ENCODE data around the gene VIT.

The VIT gene

DNA sequence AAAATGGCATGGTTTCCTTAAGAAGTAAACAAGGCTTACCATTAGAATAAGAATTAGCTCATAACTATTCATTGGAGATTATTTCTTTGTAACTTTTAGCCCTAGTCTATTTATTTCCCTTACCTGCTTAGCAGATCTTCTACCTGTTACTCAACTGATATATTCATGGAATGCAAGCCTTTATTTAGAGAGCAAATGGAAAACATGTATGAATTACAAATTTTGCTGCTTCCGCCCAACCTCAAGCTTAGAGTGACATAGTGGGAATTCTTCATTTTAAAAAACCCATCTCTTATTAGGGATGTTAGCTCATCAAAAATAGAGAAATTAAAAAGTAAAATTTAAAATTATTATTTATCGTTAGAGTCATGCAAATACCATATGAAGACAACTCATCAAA, 158.9 kb downstream of the VIT start:
- H3K27ac ChIP-seq (ENCODE audit: insufficient read depth in 1 of 2, low read depth in 1 of 2, low read length in 2 of 2, poor library complexity in 1 of 2, severe bottlenecking in 2 of 2): no peak overlapping the region
- POLR2A ChIA-PET: no interaction called here
- CTCF ChIA-PET: no interaction called here
- WGBS (ENCODE audit: insufficient coverage): no CpG with 5 or more reads among the region's 2 CpGs
- no peak overlapping the region for H3K4me3 ChIP-seq (ENCODE audit: control insufficient read depth in 1 of 7, extremely low read depth in 1 of 7, insufficient read depth in 4 of 7, low read depth in 2 of 7, low read length in 6 of 7)
- H3K36me3 ChIP-seq (ENCODE audit: control insufficient read depth in 4 of 4, insufficient read depth in 4 of 4, low read length in 3 of 4): peaks cover 10 to 34% (median 17%) of the 10 kb centered on the region in 4 experiments
- DNase-seq: no peak
- no peaks in the 10 kb centered on the region for H3K27me3 ChIP-seq (replicated peaks in 2 of 5; ENCODE audit: control insufficient read depth in 4 of 5, insufficient read depth in 5 of 5, low read length in 4 of 5)
- no peaks in the 10 kb centered on the region for H3K9me3 ChIP-seq (ENCODE audit: control extremely low read depth in 1 of 5, control insufficient read depth in 4 of 5, insufficient read depth in 2 of 5, low read depth in 1 of 5, low read length in 4 of 5)
- H3K4me1 ChIP-seq (ENCODE audit: control extremely low read depth in 1 of 4, control insufficient read depth in 4 of 4, insufficient read depth in 4 of 4, low read length in 3 of 4): no peaks in the 10 kb centered on the region

DNA sequence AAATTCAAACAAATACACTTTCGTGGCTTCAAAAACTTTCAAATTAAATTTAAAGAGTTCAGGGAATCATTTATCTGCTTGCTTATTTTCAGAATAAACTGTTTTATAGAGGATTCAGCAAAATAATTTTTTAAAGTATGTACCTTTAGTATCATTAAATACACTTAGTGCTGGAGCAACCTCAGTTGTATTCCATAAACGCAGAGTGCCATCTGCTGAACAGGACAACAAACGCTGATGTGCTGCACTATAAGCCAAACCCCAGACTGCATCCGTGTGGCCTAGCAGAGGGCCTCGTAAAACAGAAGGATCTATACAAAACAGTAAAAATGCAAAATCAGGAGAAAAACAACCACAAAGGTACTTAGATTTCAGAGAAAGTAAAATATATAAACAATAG, 161.2 kb downstream of the VIT start:
- CTCF ChIA-PET: no interaction called here
- Histone ChIP-seq H3K36me3 (ENCODE audit: control insufficient read depth in 4 of 4, insufficient read depth in 4 of 4, low read length in 3 of 4) (peaks cover 10 to 30% (median 15%) of the 10 kb centered on the region in 4 experiments), H3K4me1 (ENCODE audit: control extremely low read depth in 1 of 4, control insufficient read depth in 4 of 4, insufficient read depth in 4 of 4, low read length in 3 of 4) (no peaks in the 10 kb centered on the region), H3K9me3 (ENCODE audit: control extremely low read depth in 1 of 5, control insufficient read depth in 4 of 5, insufficient read depth in 2 of 5, low read depth in 1 of 5, low read length in 4 of 5) (no peaks in the 10 kb centered on the region), H3K27me3 (replicated peaks in 2 of 5; ENCODE audit: control insufficient read depth in 4 of 5, insufficient read depth in 5 of 5, low read length in 4 of 5) (no peaks in the 10 kb centered on the region), H3K4me3 (ENCODE audit: control insufficient read depth in 1 of 7, extremely low read depth in 1 of 7, insufficient read depth in 4 of 7, low read depth in 2 of 7, low read length in 6 of 7) (no peak overlapping the region), H3K27ac (ENCODE audit: insufficient read depth in 1 of 2, low read depth in 1 of 2, low read length in 2 of 2, poor library complexity in 1 of 2, severe bottlenecking in 2 of 2) (no peak overlapping the region)
- WGBS (ENCODE audit: insufficient coverage): no CpG with 5 or more reads among the region's 5 CpGs
- DNase-seq: no peak
- POLR2A ChIA-PET: no interaction called here

DNA sequence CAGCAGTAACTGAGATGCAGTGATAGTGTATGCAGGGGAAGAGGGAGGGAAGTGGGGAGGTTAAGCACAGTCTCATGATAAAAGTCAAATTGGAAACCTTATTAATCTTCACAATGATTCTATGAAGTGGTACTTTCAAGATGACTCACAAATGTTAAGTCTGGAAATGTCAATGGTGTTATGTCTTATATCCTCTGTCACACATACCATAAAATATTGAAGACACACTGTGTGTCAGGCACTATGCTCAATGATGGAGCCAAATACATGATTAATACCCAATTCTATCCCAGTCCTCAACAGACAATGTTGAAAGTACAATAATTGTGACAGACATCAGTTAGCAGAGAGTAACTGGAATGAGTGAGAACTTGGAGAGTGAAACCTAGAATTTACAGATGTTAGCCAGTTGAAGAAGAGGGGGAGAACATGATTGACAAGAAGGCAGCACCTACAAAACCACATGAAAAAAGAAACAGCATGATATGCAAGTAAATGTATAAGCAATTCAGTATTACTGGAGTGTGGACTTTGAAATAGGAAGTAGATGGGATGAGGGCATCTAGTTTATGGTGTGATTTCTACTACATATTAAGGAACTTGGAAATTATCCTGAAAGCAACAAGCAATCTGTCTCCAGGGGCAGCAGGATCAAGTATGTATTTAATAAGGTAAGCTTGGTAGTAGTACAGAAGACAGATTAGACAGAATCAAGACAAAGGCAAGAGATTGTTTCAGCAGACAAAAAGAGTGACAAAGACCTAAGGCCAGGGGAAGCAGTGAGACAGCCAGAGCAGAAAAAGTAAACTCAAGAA, 162.3 kb downstream of the VIT start:
- ChIA-PET CTCF (no interaction called here), POLR2A (no interaction called here)
- Histone ChIP-seq H3K36me3 (ENCODE audit: control insufficient read depth in 4 of 4, insufficient read depth in 4 of 4, low read length in 3 of 4) (peaks cover 10 to 28% (median 14%) of the 10 kb centered on the region in 4 experiments), H3K27me3 (replicated peaks in 2 of 5; ENCODE audit: control insufficient read depth in 4 of 5, insufficient read depth in 5 of 5, low read length in 4 of 5) (no peaks in the 10 kb centered on the region), H3K4me3 (ENCODE audit: control insufficient read depth in 1 of 7, extremely low read depth in 1 of 7, insufficient read depth in 4 of 7, low read depth in 2 of 7, low read length in 6 of 7) (no peak overlapping the region), H3K27ac (ENCODE audit: insufficient read depth in 1 of 2, low read depth in 1 of 2, low read length in 2 of 2, poor library complexity in 1 of 2, severe bottlenecking in 2 of 2) (no peak overlapping the region), H3K4me1 (ENCODE audit: control extremely low read depth in 1 of 4, control insufficient read depth in 4 of 4, insufficient read depth in 4 of 4, low read length in 3 of 4) (no peaks in the 10 kb centered on the region), H3K9me3 (ENCODE audit: control extremely low read depth in 1 of 5, control insufficient read depth in 4 of 5, insufficient read depth in 2 of 5, low read depth in 1 of 5, low read length in 4 of 5) (no peaks in the 10 kb centered on the region)
- DNase-seq: no peak

DNA sequence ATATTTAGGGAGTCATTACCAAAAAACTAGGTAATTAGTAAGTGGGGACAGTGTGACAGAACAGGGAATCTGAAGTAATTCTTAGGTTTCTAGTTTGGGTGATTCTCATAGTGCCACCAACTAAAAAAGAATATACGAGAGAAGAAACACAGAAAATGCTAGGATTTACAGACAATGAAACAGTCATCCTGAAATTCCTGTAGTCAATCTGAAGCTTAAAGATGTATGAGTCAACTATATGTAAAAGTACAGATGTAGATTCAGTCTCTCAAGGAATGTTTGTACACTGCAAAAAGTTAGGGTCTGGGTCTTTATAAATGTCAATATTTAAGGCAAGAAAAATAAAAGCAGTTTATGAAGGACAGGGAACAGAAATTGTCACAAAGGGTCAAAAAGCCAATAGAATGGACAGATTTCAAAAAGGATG, 162.9 kb downstream of the VIT start:
- H3K4me1 ChIP-seq (ENCODE audit: control extremely low read depth in 1 of 4, control insufficient read depth in 4 of 4, insufficient read depth in 4 of 4, low read length in 3 of 4): no peaks in the 10 kb centered on the region
- no peak for DNase-seq
- 100% methylated on average over 1 of the region's 1 CpG for WGBS (ENCODE audit: insufficient coverage)
- H3K27ac ChIP-seq (ENCODE audit: insufficient read depth in 1 of 2, low read depth in 1 of 2, low read length in 2 of 2, poor library complexity in 1 of 2, severe bottlenecking in 2 of 2): no peak overlapping the region
- H3K9me3 ChIP-seq (ENCODE audit: control extremely low read depth in 1 of 5, control insufficient read depth in 4 of 5, insufficient read depth in 2 of 5, low read depth in 1 of 5, low read length in 4 of 5): no peaks in the 10 kb centered on the region
- no peaks in the 10 kb centered on the region for H3K27me3 ChIP-seq (replicated peaks in 2 of 5; ENCODE audit: control insufficient read depth in 4 of 5, insufficient read depth in 5 of 5, low read length in 4 of 5)
- H3K36me3 ChIP-seq (ENCODE audit: control insufficient read depth in 4 of 4, insufficient read depth in 4 of 4, low read length in 3 of 4): peaks cover 8 to 30% (median 15%) of the 10 kb centered on the region in 4 experiments
- H3K4me3 ChIP-seq (ENCODE audit: control insufficient read depth in 1 of 7, extremely low read depth in 1 of 7, insufficient read depth in 4 of 7, low read depth in 2 of 7, low read length in 6 of 7): no peak overlapping the region
- POLR2A ChIA-PET: no interaction called here
- CTCF ChIA-PET: no interaction called here

DNA sequence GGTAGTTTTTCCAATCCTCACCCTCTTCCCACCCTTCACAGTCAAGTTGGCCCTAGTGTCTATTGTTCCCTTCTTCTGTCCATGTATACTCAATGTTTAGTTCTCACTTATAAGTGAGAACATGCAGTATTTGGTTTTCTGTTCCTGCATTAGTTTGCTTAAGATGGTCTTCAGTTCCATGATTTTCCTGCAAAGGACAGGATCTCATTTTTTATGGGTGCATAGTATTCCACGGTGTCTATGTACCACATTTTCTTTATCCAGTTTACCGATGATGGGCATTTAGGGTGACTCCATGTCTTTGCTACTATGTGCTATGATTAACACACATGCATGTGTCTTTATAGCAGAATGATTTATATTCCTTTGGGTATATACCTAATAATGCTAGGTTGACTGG, 165.4 kb downstream of the VIT start:
- peaks cover 4 to 34% (median 21%) of the 10 kb centered on the region in 4 experiments for H3K36me3 ChIP-seq (ENCODE audit: control insufficient read depth in 4 of 4, insufficient read depth in 4 of 4, low read length in 3 of 4)
- no peaks in the 10 kb centered on the region for H3K27me3 ChIP-seq (replicated peaks in 2 of 5; ENCODE audit: control insufficient read depth in 4 of 5, insufficient read depth in 5 of 5, low read length in 4 of 5)
- H3K27ac ChIP-seq (ENCODE audit: insufficient read depth in 1 of 2, low read depth in 1 of 2, low read length in 2 of 2, poor library complexity in 1 of 2, severe bottlenecking in 2 of 2): no peak overlapping the region
- no CpG with 5 or more reads among the region's 2 CpGs for WGBS (ENCODE audit: insufficient coverage)
- H3K9me3 ChIP-seq (ENCODE audit: control extremely low read depth in 1 of 5, control insufficient read depth in 4 of 5, insufficient read depth in 2 of 5, low read depth in 1 of 5, low read length in 4 of 5): no peaks in the 10 kb centered on the region
- ChIA-PET POLR2A (no interaction called here), CTCF (no interaction called here)
- H3K4me3 ChIP-seq (ENCODE audit: control insufficient read depth in 1 of 7, extremely low read depth in 1 of 7, insufficient read depth in 4 of 7, low read depth in 2 of 7, low read length in 6 of 7): no peak overlapping the region
- no peak for DNase-seq
- H3K4me1 ChIP-seq (ENCODE audit: control extremely low read depth in 1 of 4, control insufficient read depth in 4 of 4, insufficient read depth in 4 of 4, low read length in 3 of 4): no peaks in the 10 kb centered on the region
